ENCODE results near the gene FCN1. TPM values are rescaled to one million over a fixed set of nuclear protein-coding genes. Genes with fewer than 3 reads are reported as not detected.

FCN1 gene
- total RNA-seq, 1 donor from 2014 or later, result not detected

DNA sequence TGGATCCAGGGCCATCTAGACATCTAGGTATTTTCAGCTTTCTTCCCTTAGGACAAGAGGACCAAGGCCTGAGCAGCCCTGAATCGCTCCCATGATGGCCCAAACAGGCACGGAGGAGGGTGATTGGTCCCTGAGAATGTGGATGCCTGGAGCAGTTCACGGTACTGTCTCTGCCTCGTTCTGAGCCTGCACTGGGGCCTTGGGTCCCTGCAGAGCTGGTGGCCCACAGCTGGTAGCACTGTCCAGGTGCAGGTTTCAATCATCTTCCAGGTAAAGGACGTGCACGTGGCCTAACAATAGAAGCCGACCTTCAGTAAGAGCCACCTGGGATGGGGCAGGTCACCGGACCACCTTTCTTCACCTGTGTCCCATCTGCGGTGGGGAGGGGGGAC is 19.4 kb upstream of the FCN1 start:
- no peaks in the 10 kb centered on the region for H3K27me3 ChIP-seq (ENCODE audit: control insufficient read depth, insufficient read depth, low read length)
- no peaks in the 10 kb centered on the region for H3K36me3 ChIP-seq (ENCODE audit: control insufficient read depth, insufficient read depth, low read length)
- no peak for FAIRE-seq

GRCh38 chr9:134936346-134937163 is 18.8 kb upstream of the FCN1 start:
- Histone ChIP-seq H3K36me3 (ENCODE audit: control insufficient read depth, insufficient read depth, low read length) (no peaks in the 10 kb centered on the region), H3K4me3 (ENCODE audit: low read depth, low read length) (no peak overlapping the region), H3K27me3 (ENCODE audit: control insufficient read depth, insufficient read depth, low read length) (no peaks in the 10 kb centered on the region)
- TF ChIP-seq, protein P1, sequence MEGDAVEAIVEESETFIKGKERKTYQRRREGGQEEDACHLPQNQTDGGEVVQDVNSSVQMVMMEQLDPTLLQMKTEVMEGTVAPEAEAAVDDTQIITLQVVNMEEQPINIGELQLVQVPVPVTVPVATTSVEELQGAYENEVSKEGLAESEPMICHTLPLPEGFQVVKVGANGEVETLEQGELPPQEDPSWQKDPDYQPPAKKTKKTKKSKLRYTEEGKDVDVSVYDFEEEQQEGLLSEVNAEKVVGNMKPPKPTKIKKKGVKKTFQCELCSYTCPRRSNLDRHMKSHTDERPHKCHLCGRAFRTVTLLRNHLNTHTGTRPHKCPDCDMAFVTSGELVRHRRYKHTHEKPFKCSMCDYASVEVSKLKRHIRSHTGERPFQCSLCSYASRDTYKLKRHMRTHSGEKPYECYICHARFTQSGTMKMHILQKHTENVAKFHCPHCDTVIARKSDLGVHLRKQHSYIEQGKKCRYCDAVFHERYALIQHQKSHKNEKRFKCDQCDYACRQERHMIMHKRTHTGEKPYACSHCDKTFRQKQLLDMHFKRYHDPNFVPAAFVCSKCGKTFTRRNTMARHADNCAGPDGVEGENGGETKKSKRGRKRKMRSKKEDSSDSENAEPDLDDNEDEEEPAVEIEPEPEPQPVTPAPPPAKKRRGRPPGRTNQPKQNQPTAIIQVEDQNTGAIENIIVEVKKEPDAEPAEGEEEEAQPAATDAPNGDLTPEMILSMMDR (IDR thresholded peaks at IDR 0.05; ENCODE audit: insufficient read depth, low read length, severe bottlenecking), result no peak
- DNase-seq (ENCODE audit: low read depth) (no peak), FAIRE-seq (no peak)

More for the DNA sequence above, 19.4 kb upstream of the FCN1 start:
- TF ChIP-seq, protein P1 (IDR thresholded peaks at IDR 0.05; ENCODE audit: insufficient read depth, low read length, severe bottlenecking), result no peak
- no peak overlapping the region for H3K4me3 ChIP-seq (ENCODE audit: low read depth, low read length)
- DNase-seq (ENCODE audit: low read depth), result no peak

- Histone ChIP-seq H3K4me3 (ENCODE audit: low read depth, low read length) (no peak overlapping the region), H3K27me3 (ENCODE audit: control insufficient read depth, insufficient read depth, low read length) (no peaks in the 10 kb centered on the region), H3K36me3 (ENCODE audit: control insufficient read depth, insufficient read depth, low read length) (no peaks in the 10 kb centered on the region)
- DNase-seq (ENCODE audit: low read depth) (no peak), FAIRE-seq (no peak)
- TF ChIP-seq, protein P1 (IDR thresholded peaks at IDR 0.05; ENCODE audit: insufficient read depth, low read length, severe bottlenecking), result no peak
Observed at GRCh38 chr9:134935701-134936345, 18.1 kb upstream of the FCN1 start.

DNA sequence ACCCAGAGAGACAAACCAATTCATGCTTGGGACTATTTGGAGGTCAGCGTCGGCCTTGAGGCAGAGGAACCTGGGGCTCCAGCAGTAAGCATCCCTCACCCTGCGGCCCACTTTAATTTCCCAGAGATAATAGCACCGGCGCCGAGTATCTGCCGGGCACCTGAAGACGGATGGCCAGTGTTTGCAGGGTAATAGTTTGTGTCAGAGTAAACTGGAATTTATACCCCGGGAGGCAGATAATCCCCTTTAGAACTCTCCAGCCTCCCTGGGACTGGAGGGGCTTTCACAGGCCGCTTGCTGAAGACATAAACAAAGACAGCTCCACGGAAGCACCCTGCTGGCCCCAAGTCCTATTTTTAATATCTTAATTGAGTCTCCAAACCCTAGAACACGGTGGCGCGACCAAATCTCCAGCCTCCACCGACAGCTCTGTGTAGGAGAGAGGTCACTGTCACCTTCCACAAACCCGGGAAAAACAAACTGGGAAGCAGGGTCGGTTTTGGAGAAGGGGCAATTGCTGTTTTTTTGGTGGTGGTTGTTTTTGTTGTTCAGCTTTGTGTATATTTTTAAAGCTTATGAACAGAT is 17.4 kb upstream of the FCN1 start:
- TF ChIP-seq, protein P1 (IDR thresholded peaks at IDR 0.05; ENCODE audit: insufficient read depth, low read length, severe bottlenecking), result no peak
- no peaks in the 10 kb centered on the region for H3K27me3 ChIP-seq (ENCODE audit: control insufficient read depth, insufficient read depth, low read length)
- FAIRE-seq (no peak), DNase-seq (ENCODE audit: low read depth) (no peak)
- no peak overlapping the region for H3K4me3 ChIP-seq (ENCODE audit: low read depth, low read length)
- no peaks in the 10 kb centered on the region for H3K36me3 ChIP-seq (ENCODE audit: control insufficient read depth, insufficient read depth, low read length)

GRCh38 chr9:134933076-134933659 is 15.5 kb upstream of the FCN1 start:
- H3K4me3 ChIP-seq (ENCODE audit: low read depth, low read length), result no peak overlapping the region
- H3K36me3 ChIP-seq (ENCODE audit: control insufficient read depth, insufficient read depth, low read length), result no peaks in the 10 kb centered on the region
- no peaks in the 10 kb centered on the region for H3K27me3 ChIP-seq (ENCODE audit: control insufficient read depth, insufficient read depth, low read length)
- no peak for FAIRE-seq
- DNase-seq (ENCODE audit: low read depth), result no peak
- TF ChIP-seq, protein P1 (IDR thresholded peaks at IDR 0.05; ENCODE audit: insufficient read depth, low read length, severe bottlenecking), result no peak
